T-helper 2 cell treated with Interferon-gamma antibody and Interleukin-4, amounts not matched to agents 5 μg/mL and 100 μg/mL, for 36 hours (primary cell): ENCODE measurements around the gene PTDSS2.

Source experiments
- DNase-seq: peaks from one replicate; pipeline ENCODE4 v3.0.0; 2021; ENCODE audit warnings: low spot score
- H3K27ac Mint-ChIP-seq: one replicate; pipeline ENCODE4 v1.8.0; 2021; ENCODE audit warnings: mild to moderate bottlenecking, mixed read lengths
- H3K27me3 Mint-ChIP-seq: one replicate; pipeline ENCODE4 v1.8.0; 2021; ENCODE audit warnings: low read depth, mixed read lengths
- H3K36me3 Mint-ChIP-seq: one replicate; pipeline ENCODE4 v1.8.0; 2021; ENCODE audit warnings: low read depth, mixed read lengths
- H3K4me1 Mint-ChIP-seq: one replicate; pipeline ENCODE4 v1.8.0; 2021; ENCODE audit warnings: low read depth, mixed read lengths
- H3K4me3 Mint-ChIP-seq: one replicate; pipeline ENCODE4 v1.8.0; 2022; ENCODE audit warnings: mild to moderate bottlenecking, moderate library complexity, mixed read lengths
- H3K9me3 Mint-ChIP-seq: one replicate; pipeline ENCODE4 v1.8.0; 2021; ENCODE audit warnings: mixed read lengths

Gene PTDSS2

GRCh38 chr11:471468-472145 lies 21.5 kb downstream of the PTDSS2 start:
- no peaks in the 10 kb centered on the region for H3K27me3 Mint-ChIP-seq
- no peaks in the 10 kb centered on the region for H3K9me3 Mint-ChIP-seq
- no peak for DNase-seq
- no peaks in the 10 kb centered on the region for H3K4me1 Mint-ChIP-seq
- H3K4me3 Mint-ChIP-seq: no peak overlapping the region
- peaks cover 1% of the 10 kb centered on the region for H3K36me3 Mint-ChIP-seq
- no peak overlapping the region for H3K27ac Mint-ChIP-seq

GRCh38 chr11:472272-472671 lies 22.2 kb downstream of the PTDSS2 start:
- Mint-ChIP-seq H3K4me3 (no peak overlapping the region), H3K4me1 (no peaks in the 10 kb centered on the region), H3K27ac (no peak overlapping the region), H3K9me3 (no peaks in the 10 kb centered on the region), H3K36me3 (no peaks in the 10 kb centered on the region), H3K27me3 (no peaks in the 10 kb centered on the region)
- no peak for DNase-seq

- DNase-seq: no peak
- Mint-ChIP-seq H3K9me3 (no peaks in the 10 kb centered on the region), H3K27ac (no peak overlapping the region), H3K4me3 (no peak overlapping the region), H3K27me3 (no peaks in the 10 kb centered on the region), H3K4me1 (no peaks in the 10 kb centered on the region), H3K36me3 (no peaks in the 10 kb centered on the region)
Measured at GRCh38 chr11:472816-473215, 22.7 kb downstream of the PTDSS2 start.

GRCh38 chr11:473415-473814 lies 23.3 kb downstream of the PTDSS2 start:
- Mint-ChIP-seq H3K27ac (no peak overlapping the region), H3K9me3 (no peaks in the 10 kb centered on the region), H3K27me3 (no peaks in the 10 kb centered on the region), H3K4me3 (no peak overlapping the region), H3K36me3 (no peaks in the 10 kb centered on the region), H3K4me1 (no peaks in the 10 kb centered on the region)
- no peak for DNase-seq

- Mint-ChIP-seq H3K4me1 (no peaks in the 10 kb centered on the region), H3K9me3 (no peaks in the 10 kb centered on the region), H3K4me3 (no peak overlapping the region), H3K27ac (no peak overlapping the region), H3K27me3 (no peaks in the 10 kb centered on the region), H3K36me3 (no peaks in the 10 kb centered on the region)
- no peak for DNase-seq
Measured at GRCh38 chr11:473962-474785, 24.1 kb downstream of the PTDSS2 start.

GRCh38 chr11:474914-475506 lies 24.9 kb downstream of the PTDSS2 start:
- Mint-ChIP-seq H3K9me3 (no peaks in the 10 kb centered on the region), H3K4me3 (no peak overlapping the region), H3K27me3 (no peaks in the 10 kb centered on the region), H3K36me3 (no peaks in the 10 kb centered on the region), H3K4me1 (no peaks in the 10 kb centered on the region), H3K27ac (no peak overlapping the region)
- no peak for DNase-seq

- DNase-seq: no peak
- no peak overlapping the region for H3K4me3 Mint-ChIP-seq
- H3K36me3 Mint-ChIP-seq: no peaks in the 10 kb centered on the region
- H3K27me3 Mint-ChIP-seq: no peaks in the 10 kb centered on the region
- no peaks in the 10 kb centered on the region for H3K9me3 Mint-ChIP-seq
- no peaks in the 10 kb centered on the region for H3K4me1 Mint-ChIP-seq
- no peak overlapping the region for H3K27ac Mint-ChIP-seq
Measured at GRCh38 chr11:475941-476340, 25.9 kb downstream of the PTDSS2 start.

GRCh38 chr11:476416-476815 lies 26.3 kb downstream of the PTDSS2 start:
- Mint-ChIP-seq H3K27ac (no peak overlapping the region), H3K36me3 (no peaks in the 10 kb centered on the region), H3K27me3 (no peaks in the 10 kb centered on the region), H3K4me3 (no peak overlapping the region), H3K4me1 (no peaks in the 10 kb centered on the region), H3K9me3 (no peaks in the 10 kb centered on the region)
- DNase-seq: no peak

GRCh38 chr11:477052-477715 lies 27.1 kb downstream of the PTDSS2 start:
- no peak overlapping the region for H3K4me3 Mint-ChIP-seq
- no peak for DNase-seq
- no peaks in the 10 kb centered on the region for H3K27me3 Mint-ChIP-seq
- no peaks in the 10 kb centered on the region for H3K9me3 Mint-ChIP-seq
- no peaks in the 10 kb centered on the region for H3K36me3 Mint-ChIP-seq
- no peak overlapping the region for H3K27ac Mint-ChIP-seq
- H3K4me1 Mint-ChIP-seq: no peaks in the 10 kb centered on the region

GRCh38 chr11:479311-479710 lies 29.2 kb downstream of the PTDSS2 start:
- no peaks in the 10 kb centered on the region for H3K4me1 Mint-ChIP-seq
- no peaks in the 10 kb centered on the region for H3K9me3 Mint-ChIP-seq
- DNase-seq: no peak
- no peak overlapping the region for H3K4me3 Mint-ChIP-seq
- no peak overlapping the region for H3K27ac Mint-ChIP-seq
- H3K36me3 Mint-ChIP-seq: no peaks in the 10 kb centered on the region
- H3K27me3 Mint-ChIP-seq: no peaks in the 10 kb centered on the region

GRCh38 chr11:484616-485015 lies 34.5 kb downstream of the PTDSS2 start:
- no peaks in the 10 kb centered on the region for H3K4me1 Mint-ChIP-seq
- no peaks in the 10 kb centered on the region for H3K36me3 Mint-ChIP-seq
- DNase-seq: no peak
- no peaks in the 10 kb centered on the region for H3K9me3 Mint-ChIP-seq
- no peak overlapping the region for H3K27ac Mint-ChIP-seq
- H3K27me3 Mint-ChIP-seq: no peaks in the 10 kb centered on the region
- H3K4me3 Mint-ChIP-seq: no peak overlapping the region

GRCh38 chr11:486189-486588 lies 36.1 kb downstream of the PTDSS2 start:
- H3K4me3 Mint-ChIP-seq: no peak overlapping the region
- H3K9me3 Mint-ChIP-seq: no peaks in the 10 kb centered on the region
- H3K36me3 Mint-ChIP-seq: no peaks in the 10 kb centered on the region
- no peak for DNase-seq
- H3K27ac Mint-ChIP-seq: no peak overlapping the region
- H3K27me3 Mint-ChIP-seq: no peaks in the 10 kb centered on the region
- no peaks in the 10 kb centered on the region for H3K4me1 Mint-ChIP-seq

- Mint-ChIP-seq H3K27me3 (no peaks in the 10 kb centered on the region), H3K36me3 (no peaks in the 10 kb centered on the region), H3K27ac (no peak overlapping the region), H3K4me3 (no peak overlapping the region), H3K4me1 (no peaks in the 10 kb centered on the region), H3K9me3 (no peaks in the 10 kb centered on the region)
- DNase-seq: no peak
Measured at GRCh38 chr11:487571-488021, 37.5 kb downstream of the PTDSS2 start.

GRCh38 chr11:488062-488461 lies 38.0 kb downstream of the PTDSS2 start:
- no peak overlapping the region for H3K27ac Mint-ChIP-seq
- H3K36me3 Mint-ChIP-seq: no peaks in the 10 kb centered on the region
- no peak overlapping the region for H3K4me3 Mint-ChIP-seq
- no peaks in the 10 kb centered on the region for H3K9me3 Mint-ChIP-seq
- DNase-seq: no peak
- H3K27me3 Mint-ChIP-seq: no peaks in the 10 kb centered on the region
- no peaks in the 10 kb centered on the region for H3K4me1 Mint-ChIP-seq
